HG02970 (cell line): ENCODE measurements around the gene PDXDC1.
"Not testable (repeated sequence)": the region's sequence is repeated elsewhere in the genome, so short reads cannot be mapped to it uniquely, and the experiment has no call there.

Experiments
- ATAC-seq: cut with Tn5 transposase; IDR thresholded peaks from one replicate; pipeline ENCODE4 v1.9.1; 2021; ENCODE audit warnings: mild to moderate bottlenecking, moderate library complexity, moderate number of reproducible peaks; ENCODE audit not compliant: unreplicated experiment, low FRiP score

PDXDC1 gene

GRCh38 chr16:15146264-15146662 lies 171.4 kb downstream of the PDXDC1 start:
- not testable (repeated sequence) for ATAC-seq

- not testable (repeated sequence) for ATAC-seq
Observed at GRCh38 chr16:15148831-15149230, 174.0 kb downstream of the PDXDC1 start.

- not testable (repeated sequence) for ATAC-seq
Observed at GRCh38 chr16:15149260-15149659, 174.4 kb downstream of the PDXDC1 start.

- not testable (repeated sequence) for ATAC-seq
Observed at GRCh38 chr16:15154005-15154404, 179.2 kb downstream of the PDXDC1 start.

- not testable (repeated sequence) for ATAC-seq
Observed at GRCh38 chr16:15154650-15155562, 180.1 kb downstream of the PDXDC1 start.

GRCh38 chr16:15157644-15158043 lies 182.8 kb downstream of the PDXDC1 start:
- ATAC-seq = not testable (repeated sequence)

- not testable (repeated sequence) for ATAC-seq
Observed at GRCh38 chr16:15159671-15160070, 184.8 kb downstream of the PDXDC1 start.

GRCh38 chr16:15160571-15160970 lies 185.7 kb downstream of the PDXDC1 start:
- ATAC-seq = not testable (repeated sequence)

- ATAC-seq = not testable (repeated sequence)
Observed at GRCh38 chr16:15163055-15163454, 188.2 kb downstream of the PDXDC1 start.

- ATAC-seq = not testable (repeated sequence)
Observed at GRCh38 chr16:15166177-15166576, 191.4 kb downstream of the PDXDC1 start.

GRCh38 chr16:15168303-15168702 lies 193.5 kb downstream of the PDXDC1 start:
- ATAC-seq = not testable (repeated sequence)

GRCh38 chr16:15168953-15169652 lies 194.3 kb downstream of the PDXDC1 start:
- not testable (repeated sequence) for ATAC-seq

- not testable (repeated sequence) for ATAC-seq
Observed at GRCh38 chr16:15179909-15180308, 205.1 kb downstream of the PDXDC1 start.

- ATAC-seq = not testable (repeated sequence)
Observed at GRCh38 chr16:15180946-15181345, 206.1 kb downstream of the PDXDC1 start.

- not testable (repeated sequence) for ATAC-seq
Observed at GRCh38 chr16:15184000-15184399, 209.2 kb downstream of the PDXDC1 start.
